Tibial nerve (tissue), 4 donors: ENCODE data around the gene PAPPA.

Source experiments
- EP300 ChIP-seq, 2 donors: sonication (generic); formaldehyde crosslinking; IDR thresholded peaks; one replicate each; pipeline ENCODE4 v1.6.1; 2017; ENCODE audit warnings: antibody characterized with exemption in 2 of 2, mild to moderate bottlenecking in 1 of 2
- POLR2A ChIP-seq, 2 donors: fragments of 450-650 bp; IDR thresholded peaks; one replicate each; pipeline ENCODE4 v1.6.1; 2017; ENCODE audit warnings: antibody characterized with exemption in 2 of 2, mild to moderate bottlenecking in 2 of 2, moderate library complexity in 2 of 2
- TF ChIP-seq, protein P1 (sequence below), 5 experiments: fragments of 200-600 bp in 3 of 5; fragments of 450-650 bp in 2 of 5; sonication (generic) in 3 of 5; IDR thresholded peaks; one replicate each; pipeline ENCODE4 v1.5.1; 2016 to 2019; ENCODE audit warnings: antibody characterized with exemption in 5 of 5, mild to moderate bottlenecking in 3 of 5, moderate library complexity in 2 of 5

DNA sequence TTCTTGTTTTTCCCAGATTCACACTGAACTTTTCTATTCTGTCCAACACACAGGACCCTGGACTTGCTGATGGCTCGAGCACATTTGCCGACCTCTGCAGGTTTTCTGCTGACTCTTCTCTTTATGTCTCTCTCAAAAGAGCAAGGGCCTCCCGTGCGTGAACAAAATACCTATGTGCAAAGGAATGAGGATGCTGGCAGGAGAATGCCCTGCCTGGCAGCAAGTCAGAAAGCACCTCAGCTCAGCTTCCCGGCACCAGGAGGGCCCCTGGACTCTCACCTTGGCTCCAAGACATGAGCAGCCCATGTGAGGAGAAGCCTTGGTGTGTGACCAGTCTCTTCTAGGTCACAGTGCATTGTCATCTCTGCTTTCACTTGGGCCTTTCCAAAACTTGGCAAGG, 36.1 kb downstream of the PAPPA start:
- TF ChIP-seq, protein P1, sequence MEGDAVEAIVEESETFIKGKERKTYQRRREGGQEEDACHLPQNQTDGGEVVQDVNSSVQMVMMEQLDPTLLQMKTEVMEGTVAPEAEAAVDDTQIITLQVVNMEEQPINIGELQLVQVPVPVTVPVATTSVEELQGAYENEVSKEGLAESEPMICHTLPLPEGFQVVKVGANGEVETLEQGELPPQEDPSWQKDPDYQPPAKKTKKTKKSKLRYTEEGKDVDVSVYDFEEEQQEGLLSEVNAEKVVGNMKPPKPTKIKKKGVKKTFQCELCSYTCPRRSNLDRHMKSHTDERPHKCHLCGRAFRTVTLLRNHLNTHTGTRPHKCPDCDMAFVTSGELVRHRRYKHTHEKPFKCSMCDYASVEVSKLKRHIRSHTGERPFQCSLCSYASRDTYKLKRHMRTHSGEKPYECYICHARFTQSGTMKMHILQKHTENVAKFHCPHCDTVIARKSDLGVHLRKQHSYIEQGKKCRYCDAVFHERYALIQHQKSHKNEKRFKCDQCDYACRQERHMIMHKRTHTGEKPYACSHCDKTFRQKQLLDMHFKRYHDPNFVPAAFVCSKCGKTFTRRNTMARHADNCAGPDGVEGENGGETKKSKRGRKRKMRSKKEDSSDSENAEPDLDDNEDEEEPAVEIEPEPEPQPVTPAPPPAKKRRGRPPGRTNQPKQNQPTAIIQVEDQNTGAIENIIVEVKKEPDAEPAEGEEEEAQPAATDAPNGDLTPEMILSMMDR (IDR thresholded peaks at IDR 0.05), result no peak
- TF ChIP-seq POLR2A (IDR thresholded peaks at IDR 0.05) (no peak), EP300 (IDR thresholded peaks at IDR 0.05) (no peak)
